AG09319 (cell line): ENCODE data around the gene KIF12.

Experiments used
- DNase-seq: peaks from one replicate; pipeline ENCODE4 v3.0.0-alpha.2; 2010; ENCODE audit warnings: low read depth; ENCODE audit errors: extremely low read depth
- CTCF ChIP-seq: IDR thresholded peaks from 2 replicates; pipeline ENCODE4 v1.5.1; 2011; ENCODE audit warnings: low read depth, mild to moderate bottlenecking, inconsistent platforms, low read length, moderate library complexity

KIF12 gene

DNA sequence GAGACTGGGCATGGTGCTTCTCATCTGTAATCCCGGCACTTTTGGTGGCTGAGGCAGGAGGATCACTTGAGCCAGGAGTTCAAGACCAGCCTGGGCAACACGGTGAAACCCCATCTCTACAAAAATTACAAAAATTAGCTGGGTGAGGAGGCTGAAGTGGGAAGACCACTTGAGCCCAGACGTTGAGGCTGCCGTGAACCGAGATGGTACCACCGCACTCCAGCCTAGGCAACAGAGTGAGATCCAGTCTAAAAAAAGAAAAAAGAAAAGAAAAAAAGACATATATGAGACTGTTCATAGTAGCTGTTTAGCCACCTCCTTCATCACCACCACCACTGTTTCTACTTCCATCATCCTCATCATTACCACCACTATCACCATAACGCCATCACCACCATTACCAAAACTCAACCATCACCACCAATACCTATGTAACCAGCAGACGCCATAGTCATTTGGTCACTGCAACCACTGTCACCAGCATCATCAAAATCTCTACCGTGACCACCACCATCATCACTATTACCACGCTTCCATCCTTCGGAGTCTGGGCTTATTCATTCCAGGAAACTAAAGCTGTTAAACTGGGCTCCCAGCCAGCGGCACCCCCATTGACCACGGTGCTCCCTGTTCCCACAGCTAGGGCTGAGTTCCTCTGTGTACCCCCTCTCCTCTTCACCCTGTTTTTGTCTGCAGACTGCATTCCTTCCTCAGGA, 8.4 kb upstream of the KIF12 start:
- TF ChIP-seq CTCF = no peak
- no peak for DNase-seq

- no peak for TF ChIP-seq CTCF
- DNase-seq = no peak
Measured at GRCh38 chr9:114105236-114105635, 6.1 kb upstream of the KIF12 start.

- DNase-seq = no peak
- no peak for TF ChIP-seq CTCF
Measured at GRCh38 chr9:114102484-114102883, 3.4 kb upstream of the KIF12 start.

- no peak for TF ChIP-seq CTCF
- no peak for DNase-seq
Measured at GRCh38 chr9:114100536-114100935, 1.4 kb upstream of the KIF12 start.

DNA sequence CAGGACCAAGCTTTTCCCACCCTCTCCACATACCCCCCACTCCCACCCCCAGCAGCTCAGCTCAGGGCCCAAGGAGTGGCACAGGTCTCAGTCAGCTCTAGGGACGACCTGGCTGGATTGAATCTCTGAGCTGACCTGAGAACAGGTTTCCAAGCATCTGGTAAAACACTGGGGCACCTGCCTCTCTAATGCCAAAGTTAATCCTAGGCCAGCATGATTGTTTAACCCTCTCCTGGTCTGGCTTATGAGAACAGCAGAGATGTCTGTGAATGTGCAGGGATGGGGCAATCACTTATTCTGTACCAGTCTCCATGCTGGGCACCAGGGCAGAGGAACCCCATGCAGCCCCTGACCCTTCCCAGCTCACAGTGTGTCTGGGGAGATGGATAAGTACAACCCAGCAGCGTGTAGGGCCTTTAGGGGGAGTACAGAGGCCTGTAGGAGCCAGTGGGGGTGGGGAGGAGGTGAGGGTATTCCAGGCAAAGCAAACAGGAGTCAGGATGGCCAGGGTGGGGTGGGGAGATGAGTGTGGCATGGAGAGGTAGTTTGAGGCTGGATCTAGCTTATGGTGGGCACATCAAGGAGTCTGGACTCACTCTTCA, 678 bp upstream of the KIF12 start:
- no peak for TF ChIP-seq CTCF
- DNase-seq = no peak

DNA sequence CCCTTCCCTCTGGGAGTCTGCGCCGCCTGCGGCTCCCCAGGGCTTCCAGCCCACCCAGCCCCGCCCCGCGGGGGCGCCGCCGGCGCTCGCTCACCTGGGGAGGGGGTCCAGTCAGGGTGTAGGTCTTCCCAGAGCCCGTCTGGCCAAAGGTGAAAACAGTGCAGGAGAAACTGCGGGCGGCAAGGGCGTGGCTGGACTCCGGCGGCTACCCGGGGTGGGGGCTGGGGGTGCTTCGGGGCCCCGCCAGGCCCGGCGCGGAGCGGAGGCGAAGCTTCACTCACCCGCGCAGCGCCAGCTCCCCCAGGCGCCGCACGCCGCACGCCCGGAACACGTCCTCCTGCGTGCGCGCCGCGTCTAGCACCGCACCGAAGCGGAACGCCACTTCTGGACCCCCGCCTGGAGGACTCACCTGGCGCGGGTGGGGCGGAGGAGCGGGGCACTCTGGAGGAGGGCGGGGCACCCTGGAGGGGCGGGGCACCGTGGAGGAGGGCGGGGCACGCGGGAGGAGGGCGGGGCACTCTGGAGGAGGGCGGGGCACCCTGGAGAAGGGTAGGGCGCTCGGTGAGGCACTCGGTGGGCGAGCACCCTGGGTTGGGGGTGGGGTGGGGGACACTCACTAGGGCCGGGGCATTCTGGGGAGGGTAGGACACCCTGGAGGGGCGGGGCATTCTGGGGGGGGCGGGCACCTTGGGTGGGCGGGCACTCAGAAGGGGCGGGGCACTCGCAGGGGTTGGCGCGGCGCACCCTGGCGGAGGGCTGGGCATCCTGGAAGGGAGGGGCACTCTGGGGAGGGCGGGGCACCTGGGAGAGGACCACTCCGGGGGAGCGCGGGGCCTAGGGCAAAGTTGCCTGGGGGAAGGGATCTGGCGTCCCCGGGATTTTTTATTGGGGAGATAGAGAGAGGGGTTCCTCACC, 814 bp downstream of the KIF12 start:
- DNase-seq = no peak
- TF ChIP-seq CTCF = no peak

- no peak for DNase-seq
- no peak for TF ChIP-seq CTCF
Measured at GRCh38 chr9:114097613-114098020, 1.5 kb downstream of the KIF12 start.
